ENCODE measurements around the gene FBXW7. TPM values are rescaled to one million over a fixed set of nuclear protein-coding genes. Genes with fewer than 3 reads are reported as not detected.

The FBXW7 gene
- total RNA-seq, 1 donor from 2014 or later = 85.0 TPM

DNA sequence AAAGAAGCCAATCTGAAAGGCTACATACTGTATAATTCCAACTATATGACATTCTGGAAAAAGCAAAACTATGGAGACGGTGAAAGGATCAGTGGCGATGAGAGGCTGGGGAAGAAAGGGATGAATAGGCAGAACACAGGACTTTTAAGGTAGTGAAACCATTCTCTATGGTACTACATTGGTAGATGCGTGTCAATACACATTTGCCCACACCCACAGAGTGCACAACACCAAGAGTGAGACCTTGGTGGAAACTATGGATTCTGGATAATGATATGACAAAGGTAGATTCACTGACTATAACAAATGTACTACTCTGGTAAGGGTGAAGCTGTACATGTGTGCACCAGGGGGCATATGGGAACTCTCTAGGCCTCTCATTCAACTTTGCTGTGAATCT lies 134.5 kb downstream of the FBXW7 start:
- DNase-seq (ENCODE audit: low spot score) (no peak), ATAC-seq (no peak)
- intact Hi-C loops (cut with DNase I) = no loop called here

DNA sequence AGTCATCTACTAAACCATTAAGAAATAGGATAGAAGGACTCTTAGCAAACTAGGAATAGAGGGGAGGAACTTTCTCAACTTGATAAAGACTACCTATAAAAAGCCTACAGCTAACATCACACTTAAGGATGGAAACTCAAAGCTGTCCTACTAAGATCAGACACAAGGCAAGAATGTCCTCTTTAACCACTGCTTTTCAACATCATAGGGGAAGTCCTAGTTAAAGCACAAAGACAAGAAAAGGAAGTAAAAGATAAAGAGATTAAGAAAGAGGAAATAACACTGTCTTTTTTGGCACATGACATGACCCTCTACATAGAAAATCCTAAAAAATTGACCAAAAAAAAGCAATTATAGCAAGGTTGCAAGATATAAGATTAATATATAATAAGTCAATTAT lies 136.6 kb downstream of the FBXW7 start:
- ATAC-seq = no peak
- intact Hi-C loops (cut with DNase I) = no loop called here
- no peak for DNase-seq (ENCODE audit: low spot score)

DNA sequence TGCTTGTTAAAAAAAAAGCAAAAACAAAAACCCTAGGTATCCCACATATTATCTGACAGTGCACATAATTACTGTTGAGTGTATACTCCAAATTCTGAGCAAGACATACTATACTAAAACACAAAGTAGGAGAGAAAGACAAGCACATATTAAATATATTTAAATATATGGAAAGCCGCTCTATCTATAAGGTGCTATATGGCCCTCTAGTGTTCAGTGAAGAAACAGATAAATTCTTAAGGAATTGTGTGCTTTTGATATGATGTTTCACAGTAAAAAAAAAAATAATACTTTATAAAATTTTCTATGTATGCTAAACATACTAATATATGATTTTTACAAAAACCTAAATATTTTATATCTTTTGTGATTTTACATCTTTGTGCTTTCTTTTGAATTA lies 137.8 kb downstream of the FBXW7 start:
- no peak for DNase-seq (ENCODE audit: low spot score)
- intact Hi-C loops (cut with DNase I) = no loop called here
- ATAC-seq = no peak

DNA sequence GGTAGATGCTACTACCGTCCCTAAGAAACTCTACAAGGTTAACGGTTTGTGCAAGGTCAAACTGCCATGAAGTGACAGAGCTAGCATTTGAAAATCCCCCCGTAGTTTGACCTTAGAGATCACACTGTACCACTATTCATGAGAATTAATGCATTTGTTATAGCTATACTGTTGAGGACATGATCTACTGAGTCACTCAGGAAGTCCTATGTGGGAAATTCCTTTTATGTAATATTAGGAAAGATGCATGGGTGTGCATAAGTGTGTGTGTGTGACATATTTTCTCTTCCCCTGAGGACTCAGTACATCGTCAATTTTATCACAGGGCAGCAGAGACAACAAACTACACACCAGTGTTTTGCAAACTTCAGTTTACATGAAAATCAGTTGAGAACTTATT lies 141.1 kb downstream of the FBXW7 start:
- ATAC-seq = no peak
- no peak for DNase-seq (ENCODE audit: low spot score)
- intact Hi-C loops (cut with DNase I) = no loop called here

DNA sequence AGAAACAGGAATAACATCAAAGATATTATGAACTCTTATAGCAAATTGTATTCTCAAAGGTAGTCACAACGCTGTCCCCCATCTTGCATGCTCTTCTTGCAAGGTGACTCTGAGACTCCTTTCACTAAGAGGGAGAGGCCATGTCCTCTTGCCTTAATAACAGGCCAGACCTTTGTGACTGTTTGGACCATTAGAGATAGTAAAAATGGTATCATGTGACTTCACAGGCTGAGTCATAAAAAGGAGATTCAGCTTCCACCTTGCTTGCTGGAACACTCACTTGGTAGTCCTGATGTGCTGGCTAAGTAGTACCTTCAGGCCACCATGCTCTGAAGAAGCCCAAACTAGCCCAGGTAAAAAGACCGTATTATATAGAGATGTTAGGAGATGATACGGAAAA lies 143.8 kb downstream of the FBXW7 start:
- intact Hi-C loops (cut with DNase I) = no loop called here
- ATAC-seq (no peak), DNase-seq (ENCODE audit: low spot score) (no peak)

DNA sequence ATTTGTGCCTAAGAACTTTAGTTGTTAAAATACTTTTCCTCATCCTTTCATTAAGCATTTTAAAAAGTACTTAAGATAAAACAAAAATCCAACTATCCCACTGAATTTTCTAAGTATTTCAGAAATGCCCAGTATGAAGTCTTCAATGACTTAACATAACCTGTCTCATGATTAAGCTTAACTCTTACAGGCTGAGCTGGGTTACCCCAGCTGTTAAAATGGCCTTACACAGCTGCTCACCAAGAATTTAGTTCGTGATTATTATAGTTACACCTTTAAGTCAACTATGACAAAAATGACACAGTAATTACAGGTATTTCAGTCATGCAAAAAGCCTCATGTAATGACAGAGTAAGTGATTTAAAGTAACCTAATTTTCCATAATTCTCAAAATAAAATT lies 145.7 kb downstream of the FBXW7 start:
- DNase-seq (ENCODE audit: low spot score) (no peak), ATAC-seq (no peak)
- intact Hi-C loops (cut with DNase I) = no loop called here

DNA sequence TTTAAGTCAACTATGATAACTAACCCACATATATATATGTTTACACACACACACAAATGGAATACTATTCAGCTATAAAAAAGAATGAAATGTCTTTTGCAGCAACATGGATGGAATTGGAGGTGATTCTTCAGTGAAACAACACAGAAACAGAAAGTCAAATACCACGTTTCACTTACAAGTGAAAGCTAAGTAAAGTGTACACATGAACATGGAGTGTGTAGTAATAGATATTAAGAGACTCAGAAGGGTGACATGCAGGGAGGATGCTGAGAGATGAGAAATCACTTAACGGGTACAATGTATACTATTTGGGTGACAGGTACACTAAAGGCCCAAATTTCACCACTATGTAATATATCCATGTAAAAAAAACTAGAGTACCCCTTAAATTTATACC lies 146.5 kb downstream of the FBXW7 start:
- intact Hi-C loops (cut with DNase I) = no loop called here
- ATAC-seq (no peak), DNase-seq (ENCODE audit: low spot score) (no peak)

DNA sequence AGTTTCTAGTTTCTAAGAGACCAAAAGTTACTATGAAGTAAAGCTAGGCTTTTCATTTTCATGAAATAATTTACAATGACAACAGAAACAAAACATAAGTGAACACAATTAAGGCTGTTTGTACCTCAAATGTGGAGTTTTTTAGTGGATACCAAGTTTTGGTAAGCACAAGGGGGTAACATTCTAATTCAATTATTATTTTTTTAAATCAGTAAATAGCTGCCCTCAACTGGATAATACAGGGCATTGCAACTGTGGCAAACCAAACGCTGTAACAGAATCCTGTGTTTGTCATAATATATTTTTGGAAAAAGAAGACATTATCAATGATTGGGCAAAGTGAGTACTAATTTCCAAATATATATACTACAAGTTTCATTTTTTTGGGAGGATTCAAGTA lies 150.3 kb downstream of the FBXW7 start:
- intact Hi-C loops (cut with DNase I) = no loop called here
- no peak for ATAC-seq
- no peak for DNase-seq (ENCODE audit: low spot score)

DNA sequence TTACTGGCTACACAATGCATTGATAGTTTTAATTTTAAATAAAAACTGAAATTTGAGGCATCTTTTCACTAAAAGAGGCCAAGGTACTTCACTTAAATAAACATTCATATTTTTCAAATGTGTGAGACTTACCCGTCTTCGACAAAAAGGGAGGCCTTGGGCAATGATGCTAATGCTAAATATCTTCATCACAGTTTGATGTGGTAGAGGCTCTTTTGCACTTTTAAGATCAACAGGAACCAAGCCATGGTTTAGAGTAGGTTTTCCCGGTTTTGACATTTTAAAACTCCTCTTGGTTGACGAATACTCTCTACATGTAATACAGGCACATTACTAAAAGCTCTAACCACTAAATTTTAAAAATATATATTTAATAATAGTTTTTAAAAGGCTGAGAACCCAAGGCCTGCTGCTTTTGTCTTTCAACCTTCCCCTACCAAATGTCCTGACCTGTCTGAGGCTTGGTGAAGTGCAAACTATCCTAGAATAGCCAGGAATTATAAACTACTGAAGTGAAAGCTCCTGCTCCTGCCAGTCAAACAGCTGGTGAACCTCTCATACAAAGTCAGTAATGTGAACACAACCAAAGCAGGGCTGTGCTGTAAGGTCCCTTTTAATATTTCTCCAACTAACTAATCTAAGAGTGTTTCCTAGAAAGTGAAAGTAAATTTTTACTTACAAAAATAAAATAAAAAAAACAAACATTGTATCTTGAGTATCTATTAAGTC lies 153.7 kb downstream of the FBXW7 start:
- DNase-seq (ENCODE audit: low spot score) (no peak), ATAC-seq (peak; percentile 68)
- intact Hi-C loops (cut with DNase I) = no loop called here

DNA sequence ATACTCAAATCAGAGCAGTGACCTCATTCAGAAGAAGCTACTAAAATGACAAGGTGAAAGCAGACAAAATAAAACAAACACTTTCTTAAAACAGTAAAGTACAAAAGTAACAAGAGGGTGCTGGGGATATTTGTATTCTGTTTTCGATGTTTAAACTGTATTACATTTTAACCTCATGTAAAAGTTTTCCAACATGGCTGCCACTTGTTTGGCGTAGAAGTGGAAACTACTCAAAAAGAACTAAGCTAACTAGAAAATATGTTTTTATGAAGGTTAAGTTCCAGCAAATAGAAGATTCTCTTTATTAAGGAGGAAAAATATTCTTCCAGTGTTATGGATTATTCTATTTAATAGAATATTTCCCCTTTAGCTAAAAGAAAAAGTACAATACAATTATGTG lies 155.0 kb downstream of the FBXW7 start:
- intact Hi-C loops (cut with DNase I) = no loop called here
- ATAC-seq (no peak), DNase-seq (ENCODE audit: low spot score) (no peak)

DNA sequence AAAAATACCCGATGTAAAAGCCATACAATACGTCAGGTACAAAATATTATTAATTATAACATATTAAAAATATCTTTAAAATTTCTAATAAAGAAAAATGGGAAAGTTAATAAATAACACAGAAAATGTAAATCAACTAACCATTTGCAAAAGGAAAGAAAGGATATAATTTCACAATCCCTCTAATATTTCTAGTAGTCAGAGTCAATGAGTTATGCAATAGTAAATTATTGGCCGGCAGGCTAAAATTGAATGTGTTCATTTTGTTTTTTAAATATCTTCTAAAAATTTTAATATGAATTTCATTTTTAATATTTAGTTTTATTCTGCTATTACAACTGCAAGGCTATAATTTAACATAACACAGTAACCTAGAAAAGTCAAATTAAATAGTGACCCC lies 155.7 kb downstream of the FBXW7 start:
- intact Hi-C loops (cut with DNase I) = no loop called here
- no peak for ATAC-seq

DNA sequence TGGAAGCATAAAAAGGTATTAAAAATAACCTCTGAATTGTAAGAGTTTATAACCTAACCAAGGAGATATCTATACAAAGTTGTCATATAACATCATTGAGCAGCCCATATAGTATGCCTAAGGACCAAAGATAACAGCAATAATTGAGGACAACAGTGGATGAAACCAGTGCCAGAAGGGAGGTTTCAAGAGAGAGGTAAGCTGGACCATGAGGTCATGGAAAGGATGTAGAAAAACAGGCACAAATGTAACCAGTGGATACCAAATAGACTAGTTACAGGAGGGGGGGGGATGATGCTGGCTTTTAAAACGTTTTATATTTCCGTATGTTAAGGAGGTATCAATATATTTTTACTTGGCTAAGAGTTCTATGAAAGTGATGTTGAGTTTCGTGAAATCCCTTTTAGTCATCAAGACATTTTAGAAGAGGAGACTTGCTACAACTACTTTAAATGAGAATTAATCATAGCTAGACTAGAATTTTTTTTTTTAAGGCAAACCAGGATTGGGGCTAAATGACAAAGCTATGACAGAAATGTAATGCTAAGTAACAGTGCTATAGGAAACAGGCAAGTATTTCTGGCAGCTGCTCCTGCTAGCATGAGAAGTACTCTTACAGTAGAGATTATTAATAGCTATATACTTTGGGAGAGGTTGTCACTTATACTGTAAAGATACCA lies 161.1 kb downstream of the FBXW7 start:
- ATAC-seq (no peak), DNase-seq (ENCODE audit: low spot score) (no peak)
- intact Hi-C loops (cut with DNase I) = no loop called here

More for the DNA sequence above, 155.7 kb downstream of the FBXW7 start:
- DNase-seq (ENCODE audit: low spot score) = no peak

DNA sequence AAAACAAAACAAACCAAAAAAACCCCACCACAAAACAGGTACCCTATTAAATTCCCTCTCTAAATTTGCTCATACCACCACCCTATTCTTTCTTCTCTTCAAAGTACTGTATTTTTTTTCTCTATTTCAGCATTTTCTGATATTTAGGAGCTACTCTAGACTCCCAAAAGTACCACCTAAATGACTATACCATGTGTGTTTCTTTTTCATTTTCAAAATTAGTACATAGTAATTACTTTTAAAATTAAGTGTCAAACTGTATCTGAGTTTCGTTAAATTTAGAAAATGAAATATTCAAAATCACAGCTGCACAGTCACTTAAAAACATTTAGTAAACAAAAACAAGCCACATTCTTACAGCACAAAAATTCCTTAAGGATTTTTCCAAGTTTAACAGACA lies 161.7 kb downstream of the FBXW7 start:
- ATAC-seq (no peak), DNase-seq (ENCODE audit: low spot score) (no peak)
- intact Hi-C loops (cut with DNase I) = no loop called here

DNA sequence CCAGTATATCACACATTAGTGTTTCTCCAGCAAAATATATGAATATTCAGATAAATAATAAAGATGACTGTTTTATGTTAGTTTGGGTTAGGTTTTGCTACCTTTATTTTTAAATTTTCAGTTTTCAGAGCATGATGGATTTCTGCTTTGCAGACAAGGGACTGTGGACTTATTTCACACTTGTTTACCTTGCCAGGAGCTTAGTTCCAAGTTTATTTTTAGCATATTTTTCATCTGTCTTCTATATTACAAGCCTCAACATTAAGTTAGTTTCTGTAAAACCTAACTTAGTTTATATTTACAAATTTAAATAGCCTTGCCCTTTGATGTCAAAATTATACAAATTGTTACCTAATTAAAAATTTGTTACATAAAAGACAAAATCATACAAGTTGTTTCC lies 163.4 kb downstream of the FBXW7 start:
- intact Hi-C loops (cut with DNase I) = no loop called here
- no peak for DNase-seq (ENCODE audit: low spot score)
- ATAC-seq = no peak

DNA sequence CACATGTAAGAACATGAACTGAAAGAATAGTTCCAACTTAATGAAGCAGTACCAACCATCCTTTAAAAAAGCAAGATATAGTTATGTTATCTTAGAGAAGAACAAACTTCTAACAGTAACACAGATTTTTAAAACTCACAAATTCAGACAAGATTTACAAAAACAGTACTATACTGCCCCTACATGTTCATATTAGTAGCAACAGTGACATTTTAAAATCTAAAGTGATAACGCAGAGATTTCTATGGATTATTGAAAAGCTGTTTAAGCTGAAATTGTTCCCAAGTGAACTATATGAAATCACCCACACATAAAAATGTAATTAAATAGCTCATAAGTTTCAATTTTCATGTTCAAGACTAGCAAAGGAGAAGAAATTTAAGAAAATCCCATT lies 166.0 kb downstream of the FBXW7 start:
- DNase-seq (ENCODE audit: low spot score) = no peak
- ATAC-seq = no peak
- intact Hi-C loops (cut with DNase I) = no loop called here

DNA sequence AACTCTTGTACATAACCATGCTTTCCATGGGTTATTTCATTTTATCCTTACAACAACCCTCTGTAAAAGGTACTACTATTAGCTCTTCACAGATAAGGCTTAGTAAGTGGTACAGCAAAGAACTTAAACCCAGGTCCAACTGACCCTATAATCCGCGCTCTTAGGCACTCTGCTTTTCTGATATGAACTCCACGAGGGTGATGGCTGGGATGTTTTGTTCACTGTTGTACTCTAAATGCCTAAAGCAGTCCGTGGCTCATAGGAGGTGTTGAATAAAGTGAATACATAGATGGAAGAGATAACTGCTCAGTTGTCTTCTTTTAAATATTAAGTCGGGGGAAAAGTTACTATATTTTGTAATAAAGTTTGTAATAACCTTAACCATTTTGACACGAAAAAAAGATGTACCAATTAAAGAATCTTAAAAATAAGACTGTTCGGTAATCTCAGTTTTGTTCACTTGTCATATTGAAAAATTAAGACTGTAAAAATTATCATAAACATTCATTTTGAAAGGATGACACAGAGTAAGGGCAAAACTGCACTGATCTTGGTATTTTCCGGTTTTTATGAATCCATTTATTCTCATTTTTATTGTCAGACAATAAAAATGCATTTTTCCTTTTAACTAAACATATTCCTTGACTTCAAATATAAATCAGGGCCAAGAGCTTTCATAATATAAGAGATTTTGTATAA lies 166.5 kb downstream of the FBXW7 start:
- ATAC-seq (no peak), DNase-seq (ENCODE audit: low spot score) (no peak)
- intact Hi-C loops (cut with DNase I) = no loop called here

DNA sequence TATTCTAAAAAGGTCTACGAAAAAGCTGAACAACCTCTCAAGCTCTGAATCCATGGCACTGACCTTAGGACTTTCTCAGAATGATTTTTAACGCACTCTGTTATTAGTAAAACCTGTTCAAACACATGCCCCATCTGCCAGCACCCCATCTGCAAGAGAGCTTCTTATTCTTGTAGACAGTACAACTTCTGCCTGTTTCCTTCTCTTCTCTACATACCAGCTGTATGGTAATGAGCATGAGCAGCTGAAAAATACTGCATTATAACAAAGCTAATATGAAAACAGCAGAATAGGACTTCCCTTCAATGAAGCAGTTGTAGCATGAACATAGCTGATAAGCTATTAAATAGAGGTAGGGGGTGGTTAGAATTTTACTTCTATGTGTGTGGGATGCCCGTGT lies 167.9 kb downstream of the FBXW7 start:
- intact Hi-C loops (cut with DNase I) = no loop called here
- no peak for DNase-seq (ENCODE audit: low spot score)

DNA sequence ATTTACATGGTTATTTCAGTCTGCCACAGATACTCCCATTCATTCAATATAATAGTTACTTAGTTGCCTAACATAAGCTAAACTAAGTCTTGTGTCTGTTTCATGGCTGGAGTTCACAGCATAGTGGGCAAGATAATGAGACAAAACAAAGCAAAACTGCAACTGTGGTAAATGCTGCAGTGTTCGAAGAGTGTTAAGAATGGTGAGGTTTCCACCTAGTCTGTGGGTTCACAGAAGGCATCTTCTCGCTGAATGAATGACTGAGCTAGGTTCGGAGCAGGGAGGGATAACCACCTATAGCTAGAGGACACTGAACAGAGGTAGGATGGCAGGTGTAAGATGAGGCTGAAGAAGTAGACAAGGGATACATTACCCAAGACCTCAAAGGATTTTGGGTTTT lies 171.0 kb downstream of the FBXW7 start:
- intact Hi-C loops (cut with DNase I) = no loop called here
- ATAC-seq = no peak
- DNase-seq (ENCODE audit: low spot score) = no peak

More for the DNA sequence above, 167.9 kb downstream of the FBXW7 start:
- no peak for ATAC-seq

DNA sequence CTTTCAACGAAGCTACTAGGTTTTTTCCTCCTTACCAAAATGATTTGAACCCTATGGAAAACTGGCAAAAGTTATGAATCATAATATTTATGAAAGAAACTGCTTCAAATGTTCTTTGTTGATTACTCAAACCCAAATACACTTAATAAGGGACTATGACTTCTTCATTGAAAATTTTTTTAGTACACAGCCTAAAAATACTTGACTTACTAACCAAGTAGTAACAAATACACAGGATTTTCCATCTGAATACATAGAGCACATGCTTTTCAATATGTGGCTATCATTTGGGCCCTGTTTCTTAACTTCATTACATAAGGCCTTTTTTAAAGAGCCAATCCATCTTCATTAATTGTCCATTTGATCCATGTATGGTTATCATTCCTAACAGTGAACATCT lies 171.5 kb downstream of the FBXW7 start:
- ATAC-seq = no peak
- intact Hi-C loops (cut with DNase I) = no loop called here

DNA sequence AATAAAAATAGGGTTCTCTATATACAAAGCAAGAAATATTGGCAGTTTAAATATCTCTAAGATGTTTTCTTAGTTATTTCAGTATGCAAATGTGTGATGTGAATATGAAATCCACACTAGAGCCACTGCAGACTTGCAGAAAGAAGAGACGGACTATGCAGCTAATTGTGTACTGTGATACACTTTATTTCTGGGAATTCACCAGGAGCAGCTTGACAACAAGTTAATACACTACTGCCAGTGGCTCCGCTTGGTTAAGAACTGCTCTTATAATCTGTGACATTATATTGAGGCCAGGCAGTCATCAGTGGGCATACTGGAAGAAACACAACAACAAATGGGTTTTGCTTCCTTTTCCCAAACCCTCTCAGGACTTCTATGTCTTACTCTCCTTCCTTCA lies 172.0 kb downstream of the FBXW7 start:
- no peak for ATAC-seq
- intact Hi-C loops (cut with DNase I) = no loop called here

More for the DNA sequence above, 171.5 kb downstream of the FBXW7 start:
- DNase-seq (ENCODE audit: low spot score) = no peak

More for the DNA sequence above, 172.0 kb downstream of the FBXW7 start:
- DNase-seq (ENCODE audit: low spot score) = no peak
